NCI-H774 (cell line): Measurements from ENCODE around the gene RNF17.

Experiments used
- DNase-seq: peaks from one replicate; lab custom pipeline; 2025; lab: John Stamatoyannopoulos, UW

Gene RNF17

DNA sequence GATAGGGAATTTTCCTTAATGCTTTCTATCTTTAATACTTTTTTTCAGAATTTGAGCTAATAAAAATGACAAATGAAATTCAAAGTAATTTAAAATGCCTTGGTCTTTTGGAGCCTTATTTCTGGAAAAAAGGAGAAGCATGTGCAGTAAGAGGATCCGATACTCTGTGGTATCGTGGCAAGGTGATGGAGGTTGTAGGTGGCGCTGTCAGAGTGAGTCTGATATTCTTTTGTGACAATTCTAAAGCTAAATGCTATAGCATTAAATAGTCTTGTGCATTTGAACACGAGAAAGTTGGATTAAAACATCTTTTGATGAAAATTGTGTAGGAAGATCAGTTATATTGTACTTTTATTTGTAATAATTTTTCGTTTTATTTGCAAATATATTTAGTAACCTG, 95.0 kb downstream of the RNF17 start:
- no peak for DNase-seq

- no peak for DNase-seq
These were observed 96.8 kb downstream of the RNF17 start for GRCh38 chr13:24860770-24861169.

DNA sequence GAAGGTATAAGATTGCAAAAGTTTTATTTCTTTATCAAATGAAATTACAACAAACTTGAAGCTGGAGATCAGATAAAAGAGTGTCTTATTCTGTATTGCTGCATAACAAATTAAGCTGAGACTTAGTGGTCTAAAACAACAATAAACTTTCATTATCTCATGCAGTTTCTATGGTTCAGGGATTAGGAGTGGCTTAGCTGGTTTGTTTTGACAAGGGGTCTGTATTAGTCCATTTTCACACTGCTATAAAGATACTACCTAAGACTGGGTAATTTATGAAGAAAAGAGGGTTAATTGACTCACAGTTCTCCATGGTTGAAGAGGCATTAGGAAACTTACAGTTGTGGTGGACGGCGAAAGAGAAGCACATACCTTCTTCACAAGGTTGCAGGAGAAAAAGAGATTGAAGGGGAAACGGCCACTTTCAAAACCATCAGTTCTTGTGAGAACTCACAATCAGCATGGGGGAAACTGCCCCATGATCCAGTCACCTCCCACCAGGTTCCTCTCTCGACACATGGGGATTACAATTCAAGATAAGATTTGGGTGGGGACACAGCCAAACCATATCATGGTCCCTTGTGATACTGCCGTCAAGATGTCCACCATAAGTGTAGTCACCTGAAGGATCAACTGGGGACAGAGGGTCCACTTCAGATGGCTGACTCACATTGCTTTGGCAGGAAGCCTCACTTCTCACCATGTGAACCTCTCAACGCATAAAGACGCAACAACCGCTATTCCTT, 97.8 kb downstream of the RNF17 start:
- no peak for DNase-seq

- no peak for DNase-seq
These were observed 100.0 kb downstream of the RNF17 start for GRCh38 chr13:24863748-24864540.

DNA sequence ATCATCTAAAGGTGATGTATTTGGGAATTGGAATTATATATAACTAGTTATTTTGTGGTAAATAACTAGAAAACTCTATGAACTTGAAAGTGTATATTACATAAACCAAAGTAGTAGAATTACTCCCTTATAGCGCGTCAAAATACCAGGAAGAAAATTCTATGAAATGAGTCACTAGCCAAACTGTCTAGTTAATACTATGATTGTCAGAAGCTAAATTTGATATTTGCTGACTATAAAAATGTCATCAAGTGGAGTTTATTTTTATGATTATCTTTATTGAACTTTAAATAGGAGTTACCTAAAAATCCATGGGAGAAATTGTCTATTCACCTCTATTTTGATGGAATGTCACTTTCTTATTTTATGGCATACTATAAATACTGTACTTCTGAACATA, 100.6 kb downstream of the RNF17 start:
- DNase-seq, result no peak

GRCh38 chr13:24865163-24865953, 101.4 kb downstream of the RNF17 start:
- no peak for DNase-seq

- no peak for DNase-seq
These were observed 102.5 kb downstream of the RNF17 start for GRCh38 chr13:24866488-24866887.

GRCh38 chr13:24868874-24869273, 104.9 kb downstream of the RNF17 start:
- no peak for DNase-seq

DNA sequence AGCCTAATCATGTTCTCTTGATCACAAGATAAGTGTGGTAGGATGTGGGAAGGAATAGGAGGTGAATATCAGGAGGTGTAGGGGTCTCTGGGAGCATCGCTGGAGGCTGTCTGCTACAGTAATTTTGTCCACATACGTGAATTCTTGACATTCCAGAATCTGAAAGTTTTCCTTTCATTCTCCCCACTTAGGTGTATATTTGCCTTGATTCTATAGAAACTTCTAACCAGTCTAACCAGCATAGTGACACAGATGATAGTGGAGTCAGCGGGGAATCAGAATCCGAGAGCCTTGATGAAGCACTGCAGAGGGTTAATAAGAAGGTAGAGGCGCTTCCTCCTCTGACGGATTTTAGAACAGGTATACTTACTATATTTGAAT, 106.4 kb downstream of the RNF17 start:
- no peak for DNase-seq

- DNase-seq, result no peak
These were observed 111.6 kb downstream of the RNF17 start for GRCh38 chr13:24875566-24875965.

- DNase-seq, result no peak
These were observed 113.6 kb downstream of the RNF17 start for GRCh38 chr13:24877531-24877930.

- DNase-seq, result no peak
These were observed 114.4 kb downstream of the RNF17 start for GRCh38 chr13:24878340-24878739.

GRCh38 chr13:24882665-24883064, 118.7 kb downstream of the RNF17 start:
- DNase-seq, result no peak

GRCh38 chr13:24887759-24888158, 123.8 kb downstream of the RNF17 start:
- DNase-seq, result no peak

GRCh38 chr13:24888291-24888931, 124.4 kb downstream of the RNF17 start:
- no peak for DNase-seq

- DNase-seq, result no peak
These were observed 126.3 kb downstream of the RNF17 start for GRCh38 chr13:24890256-24890655.

DNA sequence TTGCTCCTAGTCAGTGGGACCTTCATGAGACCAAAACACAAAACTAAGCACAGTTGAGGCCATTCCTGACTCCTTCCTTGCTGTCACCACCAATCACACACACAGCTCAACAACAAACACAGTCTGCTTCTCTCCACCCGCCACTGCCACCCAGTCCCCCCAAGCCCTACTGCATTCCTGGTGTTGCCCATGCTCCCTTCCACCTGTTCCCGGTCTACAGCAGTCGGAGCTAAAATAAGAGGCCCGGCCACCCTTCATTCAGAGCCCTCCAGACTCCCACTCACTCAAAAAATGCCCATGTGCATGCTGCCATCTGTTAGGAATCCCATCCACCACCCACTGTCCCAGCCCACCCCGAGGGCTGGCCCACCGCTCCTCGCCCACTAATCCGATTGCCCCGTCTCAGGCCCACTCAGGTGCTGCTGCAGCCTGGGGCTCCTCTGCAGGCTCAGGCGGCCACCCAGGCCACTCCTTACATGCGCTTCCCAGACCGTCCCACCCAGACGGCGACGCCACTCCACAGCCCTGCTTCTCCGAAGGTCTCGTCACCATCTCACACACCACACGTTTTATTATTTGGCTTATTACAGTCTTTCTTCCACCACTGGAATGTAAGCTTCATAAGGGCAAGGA, 127.6 kb downstream of the RNF17 start:
- DNase-seq, result no peak

DNA sequence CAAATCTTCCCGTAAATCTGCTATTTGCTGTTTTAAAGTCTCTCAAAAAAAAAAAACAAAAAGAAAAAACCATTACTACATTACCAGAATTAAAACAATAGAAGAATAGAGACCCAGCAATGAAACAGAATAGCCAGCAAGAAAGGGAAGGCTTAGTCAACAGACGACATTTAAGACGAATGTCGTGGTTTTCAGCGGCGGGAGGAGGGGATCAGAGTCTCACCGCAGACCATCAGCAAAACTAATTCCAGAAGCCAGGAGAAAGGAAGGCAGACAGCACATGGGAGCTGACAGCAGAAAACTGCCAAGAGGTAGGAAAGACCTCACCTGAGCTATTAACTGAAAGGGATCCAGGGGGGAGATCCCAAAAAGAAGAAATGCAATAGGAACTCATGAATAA, 128.9 kb downstream of the RNF17 start:
- DNase-seq, result no peak

DNA sequence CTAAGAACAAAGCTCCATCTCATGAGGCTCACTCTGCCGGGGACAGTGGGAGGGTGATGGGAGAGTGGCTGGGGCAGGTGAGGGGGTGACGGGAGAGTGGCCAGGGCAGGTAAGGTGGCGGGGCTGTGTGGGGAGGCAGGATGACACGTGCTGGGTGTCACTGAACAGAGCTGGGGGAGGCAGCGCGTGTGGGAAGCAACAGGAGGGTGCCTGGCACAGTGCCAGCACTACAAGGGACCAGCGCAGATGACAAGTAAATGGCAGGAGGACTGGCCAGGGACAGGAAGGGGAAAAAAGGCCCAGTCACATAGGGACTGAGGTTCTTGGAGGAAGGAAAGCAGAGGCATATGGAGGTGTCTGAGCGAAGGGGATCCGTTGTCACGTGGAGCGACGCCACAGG, 129.9 kb downstream of the RNF17 start:
- no peak for DNase-seq

DNA sequence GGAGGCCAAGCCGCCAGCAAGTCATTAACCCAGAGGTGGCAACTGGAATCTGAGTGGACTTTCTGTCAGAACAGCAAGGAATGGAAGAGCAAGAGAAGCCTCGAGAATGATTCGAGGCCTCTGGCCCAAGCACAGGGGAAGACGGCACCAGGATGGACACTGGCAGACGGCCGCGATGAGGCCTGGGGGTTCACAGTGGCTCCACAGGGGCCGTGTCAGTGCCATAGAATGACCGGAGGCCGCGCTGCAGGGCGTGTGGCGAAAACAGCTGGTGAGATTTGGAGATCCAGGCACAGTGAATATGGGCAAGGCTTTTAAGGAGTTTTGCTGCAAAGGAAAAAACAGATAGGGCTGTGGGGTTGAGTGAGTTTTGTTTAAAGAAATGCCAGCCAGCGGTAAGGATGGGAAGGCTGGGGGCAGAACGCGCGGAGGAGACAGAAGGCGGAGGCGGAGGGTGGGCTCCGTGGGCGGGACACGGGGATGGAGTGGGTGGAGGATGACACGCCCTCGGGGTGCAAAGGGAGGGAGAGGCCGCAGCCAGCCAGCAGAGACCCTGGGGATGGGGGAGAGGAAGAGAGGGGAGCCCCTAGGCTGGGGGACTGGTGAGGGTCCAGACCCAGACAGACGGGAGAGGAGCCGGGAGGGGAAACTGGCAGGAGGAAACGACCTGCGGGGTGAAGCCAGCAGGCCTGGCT, 130.5 kb downstream of the RNF17 start:
- DNase-seq, result no peak

GRCh38 chr13:24894972-24895300, 131.0 kb downstream of the RNF17 start:
- no peak for DNase-seq
